Lower leg skin (tissue), 4 donors: ENCODE results near the gene SKAP1. TPM values are rescaled to one million over a fixed set of nuclear protein-coding genes. Genes with fewer than 3 reads are reported as not detected.

ENCODE experiments used
- DNase-seq, 2 donors: peaks; one replicate each; pipeline ENCODE4 v3.0.0-alpha.2; 2019; ENCODE audit warnings: low spot score in 2 of 2
- H3K4me3 ChIP-seq: fragments of 200-600 bp; sonication (generic); 2 replicates; pipeline ENCODE4 v1.5.1; 2017; ENCODE audit warnings: mild to moderate bottlenecking, low read depth; ENCODE audit not compliant: poor library complexity, severe bottlenecking
- CTCF ChIP-seq, 3 donors: fragments of 450-650 bp; IDR thresholded peaks; one replicate each; pipeline ENCODE4 v1.5.1; 2016; ENCODE audit warnings: antibody characterized with exemption in 3 of 3, mild to moderate bottlenecking in 3 of 3, moderate library complexity in 2 of 3
- POLR2A ChIP-seq, 2 donors: fragments of 450-650 bp; IDR thresholded peaks; one replicate each; pipeline ENCODE4 v1.6.1; 2016 to 2017; ENCODE audit warnings: antibody characterized with exemption in 2 of 2, mild to moderate bottlenecking in 1 of 2, moderate library complexity in 1 of 2
- WGBS, 2 donors: methylation state at CpG; one replicate each; pipeline ENCODE4 v1.1.5; 2018; 5-methylcytosine and 5-hydroxymethylcytosine counted together
- intact Hi-C: fragments of 100-400 bp; cut with DNase I; formaldehyde crosslinking; loops from one replicate; pipeline ENCODE4 v1.15.0; 2023; ENCODE audit warnings: low total_unique reads
- total RNA-seq, 4 donors: library from RNA; depleted of rRNA; stranded (reverse); fragments of >200 nt; gene quantifications; one replicate each; pipeline ENCODE4 v1.1.0, GENCODE V29; 2016

Gene SKAP1
- total RNA-seq, 4 donors from 2014 or later: 0.99 to 1.2 TPM; not detected in 2

DNA sequence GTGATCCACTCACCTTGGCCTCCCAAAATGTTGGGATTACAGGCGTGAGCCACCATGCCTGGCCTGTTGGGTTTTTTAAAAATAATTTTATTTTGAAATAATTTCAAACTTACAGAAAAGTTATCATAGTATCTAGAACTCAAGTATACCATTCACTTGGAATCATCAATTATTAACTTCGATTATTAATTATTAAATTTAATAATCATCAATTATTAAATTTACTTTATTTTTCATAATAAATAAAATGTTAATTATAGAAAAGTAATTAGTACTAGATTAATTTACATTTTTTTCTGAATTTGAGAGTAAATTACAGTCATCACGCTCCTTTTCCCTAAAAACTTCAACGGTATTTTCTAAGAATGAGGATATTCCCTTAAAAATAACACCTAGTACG is 13.7 kb upstream of the SKAP1 start:
- WGBS, 2 donors: 92 to 95% methylated on average over 5 of the region's 5 CpGs
- intact Hi-C loops: no loop called here

DNA sequence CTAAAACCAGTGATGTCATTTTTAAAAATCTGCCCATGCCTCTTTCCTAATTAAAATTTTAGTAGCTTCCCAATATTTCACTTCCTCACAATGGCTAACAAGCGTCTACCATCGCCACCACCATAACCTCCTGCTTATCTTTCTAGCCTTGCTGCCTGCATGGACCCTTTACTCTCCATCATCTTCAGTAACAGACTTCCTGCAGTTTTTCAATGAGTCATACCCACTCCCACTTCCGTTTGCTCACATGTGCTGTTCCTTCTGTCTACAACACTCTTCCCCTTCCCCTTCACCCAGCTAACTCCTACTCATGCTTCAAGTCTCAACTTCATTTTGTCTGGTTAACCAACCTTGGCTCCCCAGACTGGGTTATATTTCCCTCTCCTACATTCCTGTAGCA is 12.8 kb upstream of the SKAP1 start:
- TF ChIP-seq POLR2A (IDR thresholded peaks at IDR 0.05) (no peak), CTCF (IDR thresholded peaks at IDR 0.05) (no peak)
- intact Hi-C loops: no loop called here
- WGBS, 2 donors: 79 to 82% methylated on average over 3 of the region's 3 CpGs
- H3K4me3 ChIP-seq: no peak overlapping the region
- no peak for DNase-seq

More for the DNA sequence above, 13.7 kb upstream of the SKAP1 start:
- no peak overlapping the region for H3K4me3 ChIP-seq
- no peak for DNase-seq
- no peak for TF ChIP-seq POLR2A (IDR thresholded peaks at IDR 0.05)
- TF ChIP-seq CTCF (IDR thresholded peaks at IDR 0.05): no peak

DNA sequence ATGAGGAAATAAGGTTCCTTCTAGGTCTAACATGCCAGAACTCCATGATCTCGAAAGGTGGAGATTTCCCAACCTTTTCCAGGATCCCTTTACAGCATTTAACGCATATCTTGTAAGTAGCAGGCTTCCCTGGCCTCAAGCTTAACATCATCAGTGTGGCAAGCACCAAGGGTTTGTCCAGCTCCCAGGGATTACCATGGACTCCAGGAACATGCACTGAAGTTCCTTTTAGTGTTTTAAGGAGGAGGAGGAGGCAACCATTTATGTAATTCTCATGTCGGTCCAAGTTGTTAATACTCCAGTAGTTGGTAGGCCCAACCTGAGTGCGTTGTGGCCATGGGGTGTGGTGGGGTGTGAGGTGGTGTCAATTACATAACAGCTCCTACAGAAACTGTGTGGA is 11.8 kb upstream of the SKAP1 start:
- TF ChIP-seq CTCF (IDR thresholded peaks at IDR 0.05) (no peak), POLR2A (IDR thresholded peaks at IDR 0.05) (no peak)
- 91 to 94% methylated on average over 4 of the region's 4 CpGs for WGBS, 2 donors
- intact Hi-C loops: no loop called here
- H3K4me3 ChIP-seq: no peak overlapping the region
- DNase-seq: no peak

DNA sequence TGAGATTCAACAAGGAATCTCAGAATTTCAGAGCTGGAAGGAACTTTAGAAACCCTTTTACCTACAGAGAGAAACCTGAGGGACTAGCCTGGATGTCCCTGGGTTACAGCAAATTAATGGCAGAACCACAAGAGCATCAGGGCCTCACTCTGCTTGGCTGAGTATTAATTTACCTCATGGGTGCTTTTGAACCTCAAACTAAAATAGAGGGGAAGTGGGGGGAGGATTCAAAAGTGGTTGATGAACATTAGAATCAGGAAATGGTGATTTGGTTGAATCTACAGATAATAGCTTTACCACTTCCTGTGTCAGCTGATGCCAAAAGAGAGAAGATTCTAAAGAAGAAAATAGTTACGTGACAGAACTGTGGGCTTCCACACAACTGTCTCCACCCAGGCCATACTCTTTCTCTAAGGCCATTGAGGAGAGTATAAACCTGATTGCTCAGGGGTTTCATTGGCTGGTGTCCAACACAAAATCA is 11.3 kb upstream of the SKAP1 start:
- no peak for DNase-seq
- H3K4me3 ChIP-seq: no peak overlapping the region

GRCh38 chr17:48440669-48441068 is 10.7 kb upstream of the SKAP1 start:
- intact Hi-C loops: no loop called here
- DNase-seq: no peak
- no peak overlapping the region for H3K4me3 ChIP-seq
- TF ChIP-seq CTCF (IDR thresholded peaks at IDR 0.05) (no peak), POLR2A (IDR thresholded peaks at IDR 0.05) (no peak)
- WGBS, 2 donors: 78 to 87% methylated on average over 2 of the region's 2 CpGs

More for the DNA sequence above, 11.3 kb upstream of the SKAP1 start:
- no peak for TF ChIP-seq CTCF (IDR thresholded peaks at IDR 0.05)
- no peak for TF ChIP-seq POLR2A (IDR thresholded peaks at IDR 0.05)
- intact Hi-C loops: no loop called here
- 56 to 69% methylated on average over 1 of the region's 1 CpG for WGBS, 2 donors

GRCh38 chr17:48439875-48440505 is 10.0 kb upstream of the SKAP1 start:
- DNase-seq: no peak
- intact Hi-C loops: no loop called here
- 78 to 91% methylated on average over 8 of the region's 8 CpGs for WGBS, 2 donors
- H3K4me3 ChIP-seq: no peak overlapping the region
- no peak for TF ChIP-seq CTCF (IDR thresholded peaks at IDR 0.05)
- TF ChIP-seq POLR2A (IDR thresholded peaks at IDR 0.05): no peak
